PC-3 (cell line): ENCODE measurements around the gene GLI3. TPM values are rescaled to one million over a fixed set of nuclear protein-coding genes. Genes with fewer than 3 reads are reported as not detected.

ENCODE experiments used
- ATAC-seq: fragments of 200-7000 bp; cut with Tn5 transposase; 2 replicates; pipeline ENCODE4 v1.9.1; 2020; ENCODE audit warnings: mild to moderate bottlenecking, moderate library complexity
- BruUV-seq: library from RNA; stranded (reverse); fragments of 400-500 nt; replicated peaks from 2 replicates; lab custom pipeline; 2021; lab: Mats Ljungman, UMichigan
- CTCF ChIA-PET: fragments of 300-600 bp; sonication (Branson Sonifier 250); formaldehyde crosslinking; loops from one replicate; lab custom pipeline; 2022; ENCODE audit warnings: antibody characterized with exemption; lab: Charles Lee
- POLR2A ChIA-PET: fragments of 300-600 bp; sonication (Branson Sonifier 250); formaldehyde crosslinking; loops from one replicate; lab custom pipeline; 2022; ENCODE audit warnings: antibody characterized with exemption; ENCODE audit not compliant: unreplicated experiment; lab: Charles Lee
- DNase-seq: peaks from one replicate; pipeline ENCODE4 v3.0.0-alpha.2; 2015
- H2AFZ ChIP-seq: fragments of 300-600 bp; sonication (generic); 2 replicates; pipeline ENCODE4 v1.6.0; 2016; ENCODE audit warnings: antibody characterized with exemption, low read length
- H3F3A ChIP-seq: fragments of 300-600 bp; sonication (generic); one replicate; pipeline ENCODE4 v1.6.0; 2017; ENCODE audit warnings: antibody characterized with exemption, low read length, control low read depth, mild to moderate bottlenecking; ENCODE audit not compliant: unreplicated experiment
- H3K27ac ChIP-seq: fragments of 300-600 bp; sonication (generic); 2 replicates; pipeline ENCODE4 v1.5.1; 2016; ENCODE audit warnings: mild to moderate bottlenecking, low read length
- H3K27me3 ChIP-seq: fragments of 300-600 bp; sonication (generic); 2 replicates; pipeline ENCODE4 v1.6.1; 2016; ENCODE audit warnings: low read length, mixed read lengths
- H3K36me3 ChIP-seq: fragments of 300-600 bp; sonication (generic); 2 replicates; pipeline ENCODE4 v1.6.1; 2016; ENCODE audit warnings: low read depth, mixed run types, low read length, mixed read lengths
- H3K4me1 ChIP-seq: fragments of 300-600 bp; sonication (generic); 2 replicates; pipeline ENCODE4 v1.5.1; 2016; ENCODE audit warnings: low read length; ENCODE audit not compliant: insufficient read depth
- H3K4me2 ChIP-seq: fragments of 300-600 bp; sonication (generic); 2 replicates; pipeline ENCODE4 v1.6.0; 2016; ENCODE audit warnings: low read length
- H3K4me3 ChIP-seq: fragments of 300-600 bp; sonication (generic); 2 replicates; pipeline ENCODE4 v1.5.1; 2016; ENCODE audit warnings: mild to moderate bottlenecking, low read length, mixed read lengths
- H3K79me2 ChIP-seq: fragments of 300-600 bp; sonication (generic); 2 replicates; pipeline ENCODE4 v1.6.1; 2017; ENCODE audit warnings: low read length, mixed read lengths
- H3K9ac ChIP-seq: fragments of 300-600 bp; sonication (generic); 2 replicates; pipeline ENCODE4 v1.6.0; 2016; ENCODE audit warnings: mild to moderate bottlenecking, low read length
- H3K9me2 ChIP-seq: fragments of 300-600 bp; sonication (generic); replicated peaks from 2 replicates; pipeline ENCODE4 v1.6.1; 2016; ENCODE audit warnings: mixed run types, low read length, mixed read lengths
- H3K9me3 ChIP-seq: fragments of 300-600 bp; sonication (generic); 2 replicates; pipeline ENCODE4 v1.6.1; 2016; ENCODE audit warnings: low read length, mixed read lengths
- H4K20me1 ChIP-seq: fragments of 300-600 bp; sonication (generic); 2 replicates; pipeline ENCODE4 v1.6.1; 2016; ENCODE audit warnings: low read length, mixed read lengths
- CTCF ChIP-seq: fragments of 300-600 bp; sonication (generic); conservative IDR thresholded peaks from 2 replicates; pipeline ENCODE4 v1.5.1; 2017; ENCODE audit warnings: antibody characterized with exemption, low read depth, mild to moderate bottlenecking, low read length
- EZH2 ChIP-seq: fragments of 300-600 bp; sonication (generic); IDR thresholded peaks from one replicate; pipeline ENCODE4 v1.6.1; 2017; ENCODE audit warnings: antibody characterized with exemption, mild to moderate bottlenecking, low read length; ENCODE audit not compliant: unreplicated experiment
- EZH2phosphoT487 ChIP-seq: fragments of 300-600 bp; sonication (generic); IDR thresholded peaks from 2 replicates; pipeline ENCODE4 v1.6.1; 2018; ENCODE audit warnings: mild to moderate bottlenecking, antibody characterized with exemption, low read length, borderline replicate concordance
- intact Hi-C: fragments of 100-400 bp; cut with micrococcal nuclease; formaldehyde crosslinking; loops from 2 replicates; pipeline ENCODE4 v1.9.0; 2023
- total RNA-seq: library from RNA; depleted of rRNA; stranded (reverse); fragments of >200 nt; gene quantifications from 2 replicates; pipeline ENCODE4 v1.2.3, GENCODE V29; 2014

The GLI3 gene
- total RNA-seq, 1 experiment from 2014 or later = 3.5 TPM

GRCh38 chr7:41943094-41943577 is 293.9 kb downstream of the GLI3 start:
- ChIA-PET POLR2A (interaction anchor here (0.5 kb wide), 1 partner anchor 173 kb away, joined by 11 read pairs; no protein-coding TSS in a partner anchor), CTCF (interaction anchor here (0.6 to 1.6 kb wide), 13 partner anchors 12 to 1081 kb away, joined by 3 to 16 read pairs (median 3); partner anchors contain the start of genes MRPL32 and PSMA2)
- H3K9ac ChIP-seq = 0 out of 2 replicates have a peak overlapping the region, but pooled peaks have one; percentile 3
- peak overlapping the region; percentile 76 for H3K4me3 ChIP-seq
- H3K79me2 ChIP-seq = no peaks in the 10 kb centered on the region
- peak; percentile 85 for ATAC-seq
- H3K27ac ChIP-seq = no peak overlapping the region
- H3K4me1 ChIP-seq = peaks cover 7% of the 10 kb centered on the region; the same call in 1 of the 2 replicates
- no peaks in the 10 kb centered on the region for H3K27me3 ChIP-seq
- BruUV-seq = no TSS peak
- intact Hi-C loops = loop anchor here (1.0 to 5.0 kb wide), 9 partner anchors 294 to 1711 kb away; partner anchors contain the start of genes GLI3, MRPL32 and PSMA2
- H3K36me3 ChIP-seq = no peaks in the 10 kb centered on the region
- no peaks in the 10 kb centered on the region for H3K9me3 ChIP-seq
- H4K20me1 ChIP-seq = no peaks in the 10 kb centered on the region
- no peaks in the 10 kb centered on the region for H3K9me2 ChIP-seq
- peak overlapping the region; percentile 66 for H2AFZ ChIP-seq
- no peaks in the 10 kb centered on the region for H3F3A ChIP-seq
- peak overlapping the region; percentile 99 for H3K4me2 ChIP-seq
- peak; percentile 85 for DNase-seq
- TF ChIP-seq CTCF = peak; percentile 96
- no peak for TF ChIP-seq EZH2

- Histone ChIP-seq H3K9me2 (no peaks in the 10 kb centered on the region), H3F3A (no peaks in the 10 kb centered on the region), H2AFZ (peak overlapping the region; percentile 66), H3K4me2 (peak overlapping the region; percentile 99), H3K79me2 (no peaks in the 10 kb centered on the region), H3K9me3 (no peaks in the 10 kb centered on the region), H3K4me1 (peaks cover 7% of the 10 kb centered on the region; the same call in 1 of the 2 replicates), H3K27me3 (no peaks in the 10 kb centered on the region), H3K36me3 (no peaks in the 10 kb centered on the region), H3K9ac (0 out of 2 replicates have a peak overlapping the region, but pooled peaks have one; percentile 3), H4K20me1 (no peaks in the 10 kb centered on the region), H3K27ac (no peak overlapping the region), H3K4me3 (peak overlapping the region; percentile 76)
- ATAC-seq (peak; percentile 48), DNase-seq (peak; percentile 46)
- CTCF ChIA-PET = interaction anchor here (0.6 to 2.5 kb wide), 8 partner anchors 12 to 990 kb away, joined by 3 to 23 read pairs (median 6); partner anchors contain the start of genes MRPL32 and PSMA2
- intact Hi-C loops = loop anchor here (1.0 to 5.0 kb wide), 9 partner anchors 295 to 1710 kb away; partner anchors contain the start of genes GLI3, MRPL32 and PSMA2
- BruUV-seq = no TSS peak
- POLR2A ChIA-PET = no interaction called here
- TF ChIP-seq EZH2phosphoT487 = no peak
- no peak for TF ChIP-seq CTCF
- TF ChIP-seq EZH2 = no peak
These were observed 294.4 kb downstream of the GLI3 start for GRCh38 chr7:41942468-41943093.
